ENCODE measurements around the gene PIP5K1B.
A peak's percentile ranks its signal among the peaks of the same experiment; 100 is the strongest.

PIP5K1B gene

DNA sequence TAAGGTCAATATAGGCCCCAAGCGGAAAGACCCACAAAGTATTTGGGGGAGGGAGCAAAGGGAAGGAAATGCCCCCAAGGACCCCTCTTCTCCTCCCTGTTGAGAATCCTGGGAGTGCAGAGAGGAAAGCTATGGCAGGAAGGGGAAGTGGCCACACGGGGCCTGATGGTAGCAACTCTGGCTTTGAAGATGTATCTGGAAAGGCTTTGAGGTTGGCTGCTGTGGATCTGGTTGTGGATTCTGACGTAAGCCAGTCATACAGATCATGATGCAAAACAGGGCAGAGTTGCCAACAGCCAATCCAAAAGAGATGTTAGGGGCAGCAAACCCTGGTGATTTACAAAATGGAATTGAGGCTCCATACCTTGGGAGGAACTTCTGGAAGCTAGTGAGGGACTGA lies 200.1 kb downstream of the PIP5K1B start:
- Histone ChIP-seq H3K4me2 (ENCODE audit: insufficient read depth, low read length) (no peak overlapping the region), H3K4me3 (ENCODE audit: low read depth in 1 of 2, low read length in 2 of 2) (no peak overlapping the region), H3K9me3 (ENCODE audit: insufficient read depth, low read length, severe bottlenecking) (no peaks in the 10 kb centered on the region), H3K4me1 (ENCODE audit: insufficient read depth, low read length) (peaks cover 6% of the 10 kb centered on the region; the same call in 1 of the 2 replicates), H3K36me3 (ENCODE audit: insufficient read depth, low read length) (no peaks in the 10 kb centered on the region), H3K9ac (ENCODE audit: low read depth, low read length) (no peak overlapping the region), H4K20me1 (ENCODE audit: insufficient read depth, low read length) (no peaks in the 10 kb centered on the region), H2AFZ (ENCODE audit: low read depth, low read length) (no peak overlapping the region), H3K27me3 (ENCODE audit: insufficient read depth, low read length, poor library complexity) (no peaks in the 10 kb centered on the region), H3K79me2 (ENCODE audit: insufficient read depth, low read length) (no peaks in the 10 kb centered on the region), H3K27ac (ENCODE audit: low read length) (no peak overlapping the region)
- peak; percentile 13 for DNase-seq
- TF ChIP-seq, protein P1, sequence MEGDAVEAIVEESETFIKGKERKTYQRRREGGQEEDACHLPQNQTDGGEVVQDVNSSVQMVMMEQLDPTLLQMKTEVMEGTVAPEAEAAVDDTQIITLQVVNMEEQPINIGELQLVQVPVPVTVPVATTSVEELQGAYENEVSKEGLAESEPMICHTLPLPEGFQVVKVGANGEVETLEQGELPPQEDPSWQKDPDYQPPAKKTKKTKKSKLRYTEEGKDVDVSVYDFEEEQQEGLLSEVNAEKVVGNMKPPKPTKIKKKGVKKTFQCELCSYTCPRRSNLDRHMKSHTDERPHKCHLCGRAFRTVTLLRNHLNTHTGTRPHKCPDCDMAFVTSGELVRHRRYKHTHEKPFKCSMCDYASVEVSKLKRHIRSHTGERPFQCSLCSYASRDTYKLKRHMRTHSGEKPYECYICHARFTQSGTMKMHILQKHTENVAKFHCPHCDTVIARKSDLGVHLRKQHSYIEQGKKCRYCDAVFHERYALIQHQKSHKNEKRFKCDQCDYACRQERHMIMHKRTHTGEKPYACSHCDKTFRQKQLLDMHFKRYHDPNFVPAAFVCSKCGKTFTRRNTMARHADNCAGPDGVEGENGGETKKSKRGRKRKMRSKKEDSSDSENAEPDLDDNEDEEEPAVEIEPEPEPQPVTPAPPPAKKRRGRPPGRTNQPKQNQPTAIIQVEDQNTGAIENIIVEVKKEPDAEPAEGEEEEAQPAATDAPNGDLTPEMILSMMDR (IDR thresholded peaks at IDR 0.05; ENCODE audit: borderline replicate concordance, extremely low read depth, low read length, poor library complexity, severe bottlenecking) = no peak
- TF ChIP-seq EZH2 (IDR thresholded peaks at IDR 0.05; ENCODE audit: borderline replicate concordance, low read depth, low read length, severe bottlenecking) = no peak
- peak; percentile 52; the same call in 1 of the 3 replicates for ATAC-seq (ENCODE audit: insufficient read depth, low read depth)

DNA sequence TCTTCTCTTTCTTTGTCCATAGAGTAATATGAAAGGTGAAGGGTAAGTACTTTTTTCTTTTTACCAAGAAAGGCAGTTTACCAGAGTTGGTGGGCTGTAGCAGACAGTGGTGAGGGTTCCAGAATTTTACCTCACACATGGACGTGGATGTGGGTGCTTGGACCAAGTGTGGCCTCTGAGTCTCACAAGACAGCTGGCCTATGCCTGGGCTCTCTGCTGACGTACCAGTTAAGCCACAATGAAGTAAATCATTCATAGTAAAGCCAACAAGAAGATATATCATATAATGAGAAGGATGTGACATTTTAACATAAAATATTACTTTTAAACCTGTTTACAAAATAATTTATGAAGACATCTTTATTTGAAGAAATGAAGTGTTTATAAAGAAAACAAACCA lies 202.9 kb downstream of the PIP5K1B start:
- no peaks in the 10 kb centered on the region for H3K9me3 ChIP-seq (ENCODE audit: insufficient read depth, low read length, severe bottlenecking)
- TF ChIP-seq EZH2 (IDR thresholded peaks at IDR 0.05; ENCODE audit: borderline replicate concordance, low read depth, low read length, severe bottlenecking) = no peak
- TF ChIP-seq, protein P1 (IDR thresholded peaks at IDR 0.05; ENCODE audit: borderline replicate concordance, extremely low read depth, low read length, poor library complexity, severe bottlenecking) = no peak
- no peak overlapping the region for H3K9ac ChIP-seq (ENCODE audit: low read depth, low read length)
- no peak for ATAC-seq (ENCODE audit: insufficient read depth, low read depth)
- H3K36me3 ChIP-seq (ENCODE audit: insufficient read depth, low read length) = no peaks in the 10 kb centered on the region
- DNase-seq = no peak
- H4K20me1 ChIP-seq (ENCODE audit: insufficient read depth, low read length) = no peaks in the 10 kb centered on the region
- H3K27ac ChIP-seq (ENCODE audit: low read length) = no peak overlapping the region
- no peak overlapping the region for H3K4me3 ChIP-seq (ENCODE audit: low read depth in 1 of 2, low read length in 2 of 2)
- H3K4me2 ChIP-seq (ENCODE audit: insufficient read depth, low read length) = no peak overlapping the region
- H2AFZ ChIP-seq (ENCODE audit: low read depth, low read length) = no peak overlapping the region
- no peaks in the 10 kb centered on the region for H3K27me3 ChIP-seq (ENCODE audit: insufficient read depth, low read length, poor library complexity)
- H3K4me1 ChIP-seq (ENCODE audit: insufficient read depth, low read length) = peaks cover 6% of the 10 kb centered on the region; the same call in 1 of the 2 replicates
- no peaks in the 10 kb centered on the region for H3K79me2 ChIP-seq (ENCODE audit: insufficient read depth, low read length)

- no peaks in the 10 kb centered on the region for H4K20me1 ChIP-seq (ENCODE audit: insufficient read depth, low read length)
- no peak for DNase-seq
Measured at GRCh38 chr9:68912561-68912960, 207.5 kb downstream of the PIP5K1B start.

More at GRCh38 chr9:68912561-68912960, 207.5 kb downstream of the PIP5K1B start:
- Histone ChIP-seq H3K4me2 (ENCODE audit: insufficient read depth, low read length) (no peak overlapping the region), H3K4me1 (ENCODE audit: insufficient read depth, low read length) (no peaks in the 10 kb centered on the region), H3K79me2 (ENCODE audit: insufficient read depth, low read length) (no peaks in the 10 kb centered on the region), H3K4me3 (ENCODE audit: low read depth in 1 of 2, low read length in 2 of 2) (no peak overlapping the region), H2AFZ (ENCODE audit: low read depth, low read length) (no peak overlapping the region), H3K27ac (ENCODE audit: low read length) (no peak overlapping the region), H3K36me3 (ENCODE audit: insufficient read depth, low read length) (no peaks in the 10 kb centered on the region), H3K27me3 (ENCODE audit: insufficient read depth, low read length, poor library complexity) (no peaks in the 10 kb centered on the region), H3K9ac (ENCODE audit: low read depth, low read length) (no peak overlapping the region), H3K9me3 (ENCODE audit: insufficient read depth, low read length, severe bottlenecking) (no peaks in the 10 kb centered on the region)
- no peak for ATAC-seq (ENCODE audit: insufficient read depth, low read depth)
- no peak for TF ChIP-seq EZH2 (IDR thresholded peaks at IDR 0.05; ENCODE audit: borderline replicate concordance, low read depth, low read length, severe bottlenecking)
- TF ChIP-seq, protein P1 (IDR thresholded peaks at IDR 0.05; ENCODE audit: borderline replicate concordance, extremely low read depth, low read length, poor library complexity, severe bottlenecking) = no peak
